ENCODE data around the gene ESRRB. TPM values are rescaled to one million over a fixed set of nuclear protein-coding genes. Genes with fewer than 3 reads are reported as not detected.

Gene ESRRB
- total and polyA plus RNA-seq, 2 experiments from 2014 or later = 6.6 to 11.0 TPM

GRCh38 chr14:76499399-76499798 is 123.5 kb downstream of the ESRRB start:
- Histone ChIP-seq H3K36me3 (no peaks in the 10 kb centered on the region), H3K9me3 (ENCODE audit: low read depth) (no peaks in the 10 kb centered on the region), H3K27ac (no peak overlapping the region), H3K4me3 (no peak overlapping the region), H3K27me3 (no peaks in the 10 kb centered on the region), H3K4me1 (ENCODE audit: low read depth) (no peaks in the 10 kb centered on the region)
- DNase-seq (ENCODE audit: low read depth in 1 of 2, low spot score in 1 of 2) = no peak
- TF ChIP-seq CTCF (IDR thresholded peaks at IDR 0.05; ENCODE audit: low read depth, low read length) = no peak

- DNase-seq (ENCODE audit: low read depth in 1 of 2, low spot score in 1 of 2) = peak in 1 of 2 donors; percentile 14
- Histone ChIP-seq H3K27ac (no peak overlapping the region), H3K36me3 (no peaks in the 10 kb centered on the region), H3K4me1 (ENCODE audit: low read depth) (no peaks in the 10 kb centered on the region), H3K4me3 (no peak overlapping the region), H3K9me3 (ENCODE audit: low read depth) (no peaks in the 10 kb centered on the region), H3K27me3 (no peaks in the 10 kb centered on the region)
- no peak for TF ChIP-seq CTCF (IDR thresholded peaks at IDR 0.05; ENCODE audit: low read depth, low read length)
Measured at GRCh38 chr14:76500011-76500410, 124.1 kb downstream of the ESRRB start.

- no peaks in the 10 kb centered on the region for H3K36me3 ChIP-seq
- H3K27ac ChIP-seq = no peak overlapping the region
- H3K9me3 ChIP-seq (ENCODE audit: low read depth) = no peaks in the 10 kb centered on the region
- H3K4me3 ChIP-seq = no peak overlapping the region
- TF ChIP-seq CTCF (IDR thresholded peaks at IDR 0.05; ENCODE audit: low read depth, low read length) = no peak
- no peaks in the 10 kb centered on the region for H3K4me1 ChIP-seq (ENCODE audit: low read depth)
- DNase-seq (ENCODE audit: low read depth in 1 of 2, low spot score in 1 of 2) = no peak
- no peaks in the 10 kb centered on the region for H3K27me3 ChIP-seq
Measured at GRCh38 chr14:76500480-76500879, 124.5 kb downstream of the ESRRB start.

- Histone ChIP-seq H3K4me1 (ENCODE audit: low read depth) (no peaks in the 10 kb centered on the region), H3K4me3 (no peak overlapping the region), H3K9me3 (ENCODE audit: low read depth) (no peaks in the 10 kb centered on the region), H3K27ac (no peak overlapping the region), H3K27me3 (no peaks in the 10 kb centered on the region), H3K36me3 (no peaks in the 10 kb centered on the region)
- DNase-seq (ENCODE audit: low read depth in 1 of 2, low spot score in 1 of 2) = no peak
- no peak for TF ChIP-seq CTCF (IDR thresholded peaks at IDR 0.05; ENCODE audit: low read depth, low read length)
Measured at GRCh38 chr14:76501156-76501720, 125.3 kb downstream of the ESRRB start.

GRCh38 chr14:76502219-76502618 is 126.3 kb downstream of the ESRRB start:
- Histone ChIP-seq H3K27ac (no peak overlapping the region), H3K4me3 (no peak overlapping the region), H3K36me3 (no peaks in the 10 kb centered on the region), H3K4me1 (ENCODE audit: low read depth) (no peaks in the 10 kb centered on the region), H3K9me3 (ENCODE audit: low read depth) (no peaks in the 10 kb centered on the region), H3K27me3 (no peaks in the 10 kb centered on the region)
- no peak for DNase-seq (ENCODE audit: low read depth in 1 of 2, low spot score in 1 of 2)
- TF ChIP-seq CTCF (IDR thresholded peaks at IDR 0.05; ENCODE audit: low read depth, low read length) = no peak
